NOMO-1 (cell line): ENCODE results near the gene SH3BP4.

ENCODE experiments used
- DNase-seq, 2 experiments: peaks; one replicate each; lab custom pipeline; 2025; ENCODE audit not compliant: unreplicated experiment in 2 of 2; lab: John Stamatoyannopoulos, UW

The SH3BP4 gene

GRCh38 chr2:235080101-235080500 is 128.3 kb downstream of the SH3BP4 start:
- no peak for DNase-seq

DNA sequence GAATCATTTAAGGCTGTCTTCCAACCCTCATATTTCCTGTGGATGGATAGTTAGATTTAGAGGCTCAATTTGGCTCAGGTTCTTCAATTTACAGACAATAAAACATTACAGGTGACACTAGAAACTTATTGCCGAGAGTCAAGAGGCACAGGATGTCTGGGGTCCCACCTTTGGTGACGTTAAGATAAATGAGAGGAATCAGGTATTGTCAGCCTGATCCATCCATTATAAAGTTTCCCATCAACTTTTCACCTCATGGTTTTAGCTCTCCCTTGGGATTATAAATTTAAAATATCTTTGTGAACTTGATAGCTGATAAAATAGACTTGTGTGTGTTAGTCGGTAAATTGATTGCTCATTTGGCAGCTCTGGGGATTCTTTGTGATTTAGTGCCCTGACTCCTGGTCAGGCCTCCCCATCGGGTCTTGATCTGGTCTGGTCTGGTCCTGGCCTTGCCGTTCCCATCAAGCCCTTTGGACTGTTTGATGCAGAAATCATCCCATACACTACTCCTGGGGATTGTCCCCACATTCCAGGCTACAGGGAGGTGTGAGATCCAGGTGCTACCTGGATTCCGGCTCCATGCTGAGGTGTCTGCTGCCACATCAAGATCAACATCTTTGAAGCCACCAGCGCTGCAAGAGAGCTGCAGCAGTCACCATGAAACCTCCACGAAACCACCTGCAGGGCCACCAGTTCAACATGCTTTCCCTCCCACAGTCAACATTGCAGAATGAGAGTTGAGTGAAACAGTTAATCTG is 130.9 kb downstream of the SH3BP4 start:
- no peak for DNase-seq

DNA sequence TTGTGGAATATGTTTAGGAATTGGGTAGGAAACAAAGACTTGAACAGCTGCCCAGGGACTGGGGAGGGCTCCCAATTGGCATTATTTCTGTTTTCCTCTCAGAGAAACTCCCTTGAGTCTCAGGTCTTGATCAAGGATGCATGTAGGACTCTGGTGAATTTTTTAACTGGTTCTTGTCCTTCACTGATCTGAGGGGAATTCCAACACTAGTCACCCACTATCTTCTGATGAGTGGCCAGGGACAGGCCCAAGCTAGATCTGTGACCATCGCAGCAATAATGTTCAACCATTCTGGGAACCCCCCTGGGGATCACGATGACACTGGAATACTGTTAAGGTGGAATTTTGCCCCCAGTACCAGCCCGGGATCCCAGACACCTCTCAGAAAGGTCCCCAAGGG is 132.0 kb downstream of the SH3BP4 start:
- DNase-seq, result no peak

- DNase-seq, result no peak
These were observed 132.6 kb downstream of the SH3BP4 start for GRCh38 chr2:235084424-235084823.

GRCh38 chr2:235085476-235085875 is 133.7 kb downstream of the SH3BP4 start:
- DNase-seq, result no peak

DNA sequence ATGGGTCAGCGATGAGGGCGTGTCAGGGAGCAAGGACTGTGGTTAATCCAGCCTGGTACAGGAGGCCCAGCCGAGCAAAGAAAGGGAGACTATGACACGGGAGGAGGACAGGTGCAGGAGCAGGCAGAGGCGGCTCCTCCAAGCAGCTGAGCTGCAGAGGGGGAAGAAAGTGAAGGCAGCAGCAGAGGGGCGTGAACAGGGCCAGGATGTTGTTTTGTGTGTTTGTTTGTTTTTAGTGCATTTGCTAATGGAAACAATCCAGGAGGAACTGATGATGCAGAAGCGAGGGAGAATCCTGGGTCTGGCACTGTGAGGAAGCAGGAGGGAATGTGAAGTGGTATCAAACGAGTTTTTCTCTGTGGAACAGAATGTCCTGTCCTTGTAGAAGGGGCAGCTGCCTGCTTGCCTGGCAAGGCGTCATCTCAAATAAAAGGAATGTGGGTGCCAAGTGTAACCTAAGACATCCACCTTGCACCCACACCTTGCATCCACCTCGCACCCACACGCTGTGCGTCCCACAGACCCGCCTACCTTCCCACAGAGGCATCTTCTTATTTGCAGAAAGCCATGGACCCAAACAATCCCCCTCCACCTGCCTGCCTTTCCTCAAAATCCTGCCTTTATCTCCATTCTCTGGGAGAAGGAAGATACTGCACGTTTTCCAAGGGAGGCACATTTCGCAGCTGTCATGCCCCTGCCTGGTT is 134.8 kb downstream of the SH3BP4 start:
- no peak for DNase-seq

GRCh38 chr2:235087832-235088495 is 136.1 kb downstream of the SH3BP4 start:
- DNase-seq, result no peak

- no peak for DNase-seq
These were observed 136.7 kb downstream of the SH3BP4 start for GRCh38 chr2:235088496-235088921.

- DNase-seq, result no peak
These were observed 139.6 kb downstream of the SH3BP4 start for GRCh38 chr2:235091421-235091820.

GRCh38 chr2:235091983-235092382 is 140.2 kb downstream of the SH3BP4 start:
- no peak for DNase-seq

DNA sequence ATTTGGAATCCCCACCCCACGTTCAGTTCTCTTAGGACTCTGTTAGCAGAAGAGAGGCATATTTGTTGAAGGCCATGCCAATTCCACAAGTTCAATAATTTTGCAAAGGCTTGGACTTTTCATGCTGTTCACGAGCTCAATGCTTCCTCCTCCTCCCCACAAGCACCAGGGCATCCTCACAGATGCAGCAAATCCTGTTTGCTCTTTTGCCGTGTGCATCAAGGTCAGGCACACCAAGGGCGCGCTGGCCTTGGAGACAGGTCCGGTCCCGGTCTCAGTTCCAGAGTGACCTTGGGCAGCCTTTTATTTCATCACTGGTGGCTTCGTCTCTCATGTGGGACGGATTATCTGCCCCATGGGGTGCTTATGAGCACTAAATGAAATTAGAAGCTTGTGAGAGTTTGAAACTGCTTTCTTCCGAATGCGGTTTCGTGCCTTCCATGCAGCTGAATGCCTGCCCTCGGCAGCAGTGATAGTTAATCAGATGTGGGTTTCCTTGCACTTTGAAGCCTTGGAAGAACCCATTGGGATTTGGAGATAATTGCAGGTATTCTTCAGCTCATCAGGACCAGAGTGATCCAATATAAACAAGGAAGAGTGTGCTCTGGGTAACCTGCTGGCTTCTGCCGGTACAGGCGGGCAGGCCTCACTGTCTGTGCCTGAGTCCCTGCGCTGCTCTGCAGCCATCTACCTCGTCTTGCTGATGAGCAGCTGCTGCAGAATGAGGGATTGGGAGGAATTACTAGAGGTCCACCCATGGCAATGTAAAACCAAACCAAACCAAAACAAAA is 140.8 kb downstream of the SH3BP4 start:
- no peak for DNase-seq

GRCh38 chr2:235094457-235094856 is 142.6 kb downstream of the SH3BP4 start:
- DNase-seq, result no peak

DNA sequence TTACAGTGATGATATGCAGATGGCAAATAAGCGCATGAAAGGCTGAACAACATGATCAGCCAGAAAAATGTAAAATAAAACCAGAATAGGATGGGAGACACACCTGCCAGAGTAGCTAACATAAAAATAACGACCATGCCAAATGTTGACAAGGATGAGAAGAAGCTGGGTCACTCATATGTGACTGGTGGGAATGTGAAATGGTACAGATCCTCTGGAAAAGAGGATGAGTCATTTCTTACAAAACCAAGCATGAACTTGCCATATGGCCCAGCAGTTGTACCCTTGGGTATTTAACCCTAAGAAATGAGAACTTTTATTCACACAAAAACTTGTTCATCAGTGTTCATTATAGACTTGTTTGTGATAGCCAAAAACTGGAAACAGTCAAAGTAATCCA is 143.8 kb downstream of the SH3BP4 start:
- no peak for DNase-seq

DNA sequence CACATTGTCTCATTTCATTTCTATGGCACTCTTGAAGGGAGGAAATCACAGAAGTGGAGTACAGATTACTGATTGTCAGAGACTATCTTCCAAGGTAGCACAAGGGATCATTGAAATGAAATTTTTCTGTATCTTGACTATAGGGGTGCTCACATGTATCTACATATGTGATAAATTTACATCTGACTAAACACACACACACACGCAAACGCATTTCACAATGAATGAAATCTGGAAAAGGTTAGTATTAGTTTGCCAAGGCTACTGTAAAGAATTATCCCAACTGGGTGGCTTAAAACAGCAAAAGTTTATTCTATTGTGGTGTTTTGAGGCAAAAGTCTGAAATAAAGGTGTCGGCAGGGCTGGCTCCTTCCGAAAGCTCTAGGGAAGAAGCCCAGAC is 144.6 kb downstream of the SH3BP4 start:
- DNase-seq, result no peak

DNA sequence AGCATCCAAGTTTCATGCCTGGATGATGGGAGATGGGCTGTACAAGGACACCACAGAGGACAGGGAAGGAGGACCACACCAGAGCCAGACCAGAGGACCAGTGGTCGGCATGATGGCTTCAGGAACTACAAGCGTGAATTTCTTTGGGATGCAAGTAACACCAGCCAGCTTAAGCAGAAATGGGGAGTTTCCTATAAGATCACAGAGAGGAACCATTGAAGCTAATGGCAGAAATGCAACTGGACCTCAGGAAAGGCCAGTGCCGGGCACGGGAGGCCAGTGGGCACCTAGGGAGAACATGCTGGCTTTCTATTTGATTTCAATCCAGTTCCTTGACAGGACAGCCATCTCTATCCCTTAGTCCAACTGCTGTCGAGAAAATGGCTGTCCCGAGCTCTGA is 145.4 kb downstream of the SH3BP4 start:
- no peak for DNase-seq

- no peak for DNase-seq
These were observed 146.5 kb downstream of the SH3BP4 start for GRCh38 chr2:235098269-235098668.

DNA sequence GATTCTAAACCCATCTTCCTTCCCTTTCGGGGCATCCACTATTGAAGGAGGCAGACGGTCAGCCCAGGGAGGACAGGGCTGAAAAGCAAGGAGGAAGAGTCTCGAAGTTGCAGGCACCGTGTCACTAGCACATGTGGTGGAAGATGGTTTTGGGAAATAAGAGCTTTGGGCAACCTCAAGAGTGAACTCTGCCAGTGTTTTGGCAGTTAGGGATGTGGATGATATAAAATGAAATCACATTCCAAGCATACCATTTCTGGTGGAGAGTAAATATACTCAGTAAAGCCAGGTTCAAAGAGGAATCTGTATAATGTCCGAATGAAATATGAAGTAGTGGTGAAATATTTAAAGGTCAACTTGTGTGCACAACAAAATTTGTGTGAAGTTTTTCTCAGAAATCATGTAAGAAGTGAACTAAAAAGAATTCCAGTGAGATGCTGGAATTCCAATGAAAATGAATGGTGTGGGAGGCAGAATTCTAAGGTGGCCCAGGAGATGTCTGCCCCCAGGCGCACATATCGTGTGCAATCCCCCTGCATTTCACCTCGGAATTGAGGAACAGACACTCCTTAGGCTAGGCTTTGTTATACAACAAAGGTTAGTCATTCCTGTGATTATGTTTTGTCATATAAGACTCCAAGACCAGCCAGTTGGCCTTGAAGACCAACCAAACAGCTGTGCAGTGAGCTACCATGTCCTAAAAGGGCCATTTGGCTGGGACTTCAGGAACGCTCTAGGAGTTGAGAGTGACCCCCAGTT is 147.1 kb downstream of the SH3BP4 start:
- no peak for DNase-seq

GRCh38 chr2:235102896-235103295 is 151.1 kb downstream of the SH3BP4 start:
- no peak for DNase-seq
